Stimulated activated CD4-positive, alpha-beta T cell treated with anti-CD3 and anti-CD28 coated beads, TNF-alpha, amount 100 ng/mL, for 24 hours (primary cell): ENCODE results near the gene CRHR1.

Experiments
- DNase-seq, 3 experiments: peaks; one replicate each; pipeline ENCODE4 v3.0.0-alpha.2; 2020; ENCODE audit warnings: low read depth in 3 of 3

CRHR1 gene

GRCh38 chr17:45789874-45790273, 5.8 kb downstream of the CRHR1 start:
- DNase-seq, result no peak

- no peak for DNase-seq
These were observed 6.3 kb downstream of the CRHR1 start for GRCh38 chr17:45790296-45790922.

- no peak for DNase-seq
These were observed 7.0 kb downstream of the CRHR1 start for GRCh38 chr17:45791041-45791582.

GRCh38 chr17:45791935-45792334, 7.8 kb downstream of the CRHR1 start:
- no peak for DNase-seq

GRCh38 chr17:45792437-45792836, 8.3 kb downstream of the CRHR1 start:
- no peak for DNase-seq

GRCh38 chr17:45792995-45793755, 9.1 kb downstream of the CRHR1 start:
- DNase-seq, result no peak

- no peak for DNase-seq
These were observed 9.9 kb downstream of the CRHR1 start for GRCh38 chr17:45793999-45794540.

GRCh38 chr17:45794840-45795239, 10.7 kb downstream of the CRHR1 start:
- DNase-seq, result no peak

GRCh38 chr17:45800816-45801215, 16.7 kb downstream of the CRHR1 start:
- no peak for DNase-seq

- DNase-seq, result no peak
These were observed 17.3 kb downstream of the CRHR1 start for GRCh38 chr17:45801421-45801820.

- DNase-seq, result no peak
These were observed 24.7 kb downstream of the CRHR1 start for GRCh38 chr17:45808845-45809244.

- no peak for DNase-seq
These were observed 25.4 kb downstream of the CRHR1 start for GRCh38 chr17:45809499-45809898.

- no peak for DNase-seq
These were observed 28.0 kb downstream of the CRHR1 start for GRCh38 chr17:45812102-45812501.

GRCh38 chr17:45813048-45813725, 29.1 kb downstream of the CRHR1 start:
- DNase-seq, result no peak

GRCh38 chr17:45814622-45815606, 30.8 kb downstream of the CRHR1 start:
- DNase-seq, result no peak

- no peak for DNase-seq
These were observed 31.6 kb downstream of the CRHR1 start for GRCh38 chr17:45815752-45816151.

- DNase-seq, result no peak
These were observed 33.9 kb downstream of the CRHR1 start for GRCh38 chr17:45818041-45818440.

- no peak for DNase-seq
These were observed 34.6 kb downstream of the CRHR1 start for GRCh38 chr17:45818699-45819098.

GRCh38 chr17:45819632-45820031, 35.5 kb downstream of the CRHR1 start:
- no peak for DNase-seq

GRCh38 chr17:45820052-45820780, 36.1 kb downstream of the CRHR1 start:
- no peak for DNase-seq
